Transverse colon (tissue), 4 donors: ENCODE results near the gene SIGMAR1. TPM values are rescaled to one million over a fixed set of nuclear protein-coding genes. Genes with fewer than 3 reads are reported as not detected.
A peak's percentile ranks its signal among the peaks of the same experiment; 100 is the strongest.

ENCODE experiments used
- DNase-seq: peaks from one replicate; pipeline ENCODE4 v3.0.0-alpha.2; 2019
- H3K27ac ChIP-seq, 4 donors: fragments of 200-600 bp; sonication (generic); 2 replicates each; pipeline ENCODE4 v1.5.1; 2016 to 2018; ENCODE audit warnings: inconsistent platforms in 4 of 4
- H3K27me3 ChIP-seq: fragments of 200-600 bp; sonication (generic); 2 replicates; pipeline ENCODE4 v1.5.1; 2017; ENCODE audit warnings: inconsistent platforms
- H3K36me3 ChIP-seq, 4 donors: fragments of 200-600 bp; sonication (generic); 2 replicates each; pipeline ENCODE4 v1.5.1; 2017 to 2019; ENCODE audit warnings: inconsistent platforms in 4 of 4
- H3K4me1 ChIP-seq, 4 donors: fragments of 200-600 bp; sonication (generic); 2 replicates each; pipeline ENCODE4 v1.5.1; 2017 to 2020; ENCODE audit warnings: inconsistent platforms in 4 of 4
- H3K4me3 ChIP-seq, 4 donors: fragments of 200-600 bp; sonication (generic); 1 replicate in 1 of 4; 2 replicates in 3 of 4; pipeline versions ENCODE4 v1.5.1 to v1.6.1; 2017 to 2019; ENCODE audit warnings: inconsistent platforms in 4 of 4
- H3K9me3 ChIP-seq, 2 donors: fragments of 200-600 bp; sonication (generic); 2 replicates each; pipeline ENCODE4 v1.5.1; 2017 to 2019; ENCODE audit warnings: inconsistent platforms in 2 of 2
- EP300 ChIP-seq: sonication (generic); formaldehyde crosslinking; IDR thresholded peaks from one replicate; pipeline ENCODE4 v1.6.1; 2017; ENCODE audit warnings: antibody characterized with exemption, low read depth
- POLR2A ChIP-seq: fragments of 450-650 bp; IDR thresholded peaks from one replicate; pipeline ENCODE4 v1.6.1; 2016; ENCODE audit warnings: antibody characterized with exemption, mild to moderate bottlenecking, moderate library complexity
- POLR2AphosphoS5 ChIP-seq, 3 donors: sonication (generic); formaldehyde crosslinking; IDR thresholded peaks; one replicate each; pipeline ENCODE4 v1.6.1; 2016; ENCODE audit warnings: antibody characterized with exemption in 3 of 3
- WGBS, 2 donors: methylation state at CpG; one replicate each; pipeline ENCODE4 v1.1.5; 2018; ENCODE audit warnings: low coverage in 1 of 2; 5-methylcytosine and 5-hydroxymethylcytosine counted together
- in situ Hi-C, 4 donors: fragments of 200-750 bp; cut with MboI; loops; one replicate each; pipeline versions ENCODE4 v1.15.0 to v1.15.1; 2017; ENCODE audit warnings: low sequenced_read_pairs in 3 of 4, low pct_ligation_motif_present in 1 of 4, low pct_unique_long_range_greater_than_20kb in 1 of 4
- intact Hi-C: fragments of 100-400 bp; cut with DNase I; formaldehyde crosslinking; loops from one replicate; pipeline ENCODE4 v1.15.1; 2023; ENCODE audit warnings: low total_unique reads
- total RNA-seq, 4 donors: library from RNA; depleted of rRNA; stranded (reverse); fragments of >200 nt; gene quantifications; one replicate each; pipeline ENCODE4 v1.1.0, GENCODE V29; 2016
- TF ChIP-seq, protein P1 (sequence below), 5 experiments: fragments of 200-600 bp in 3 of 5; fragments of 450-650 bp in 2 of 5; sonication (generic) in 3 of 5; IDR thresholded peaks; 1 replicate in 2 of 5; 2 replicates in 3 of 5; pipeline ENCODE4 v1.5.1; 2016 to 2017; ENCODE audit warnings: antibody characterized with exemption in 5 of 5, inconsistent platforms in 3 of 5, mild to moderate bottlenecking in 2 of 5, moderate library complexity in 1 of 5

SIGMAR1 gene
- total RNA-seq, 4 donors from 2014 or later: 45.6 to 102 (median 62.6) TPM

DNA sequence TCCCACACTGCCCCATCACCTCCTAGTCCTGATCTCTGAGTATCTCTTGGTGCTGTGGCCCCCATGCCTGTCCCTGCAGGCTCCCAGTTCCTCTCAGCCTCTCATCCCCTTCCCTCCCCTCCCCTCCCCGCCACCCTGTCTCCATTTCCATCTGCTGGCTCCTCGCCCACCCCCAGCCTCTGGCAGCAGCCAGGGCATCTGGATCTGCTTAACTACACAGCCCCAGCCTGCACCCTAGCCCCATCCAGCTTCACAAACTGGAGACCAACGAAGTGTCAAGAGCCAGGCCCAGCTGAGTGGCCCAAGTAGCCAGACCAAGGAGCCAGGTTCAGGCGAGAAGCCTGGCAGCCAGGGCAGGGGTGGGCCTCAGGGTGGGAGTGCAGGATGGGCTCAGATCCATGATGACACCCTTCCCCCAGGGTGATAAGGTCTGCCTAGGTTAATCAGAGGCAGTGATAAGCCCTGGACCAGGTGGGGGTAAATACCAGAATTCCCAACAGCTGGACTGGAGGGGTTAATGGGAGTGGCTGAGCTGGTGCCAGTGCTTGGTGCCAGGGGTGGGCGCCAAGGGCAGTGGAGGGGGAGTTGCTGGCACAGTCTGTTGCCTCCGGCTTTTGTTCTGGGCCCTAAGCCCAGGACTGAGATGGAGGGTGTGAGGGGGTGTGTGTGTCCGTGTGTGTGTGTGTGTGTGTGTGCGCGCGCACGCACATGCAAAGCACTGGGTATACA lies 16.9 kb upstream of the SIGMAR1 start:
- Histone ChIP-seq H3K4me1 (peaks cover 18 to 47% (median 39%) of the 10 kb centered on the region in 4 donors), H3K9me3 (no peaks in the 10 kb centered on the region), H3K36me3 (peaks cover 0 to 3% (median 1%) of the 10 kb centered on the region in 4 donors), H3K27me3 (no peaks in the 10 kb centered on the region), H3K4me3 (no peak overlapping the region), H3K27ac (peak overlapping the region; percentile 82 to 89 (median 86))
- WGBS, 2 donors: 55% methylated on average over 11 of the region's 11 CpGs; no CpG with 5 or more reads in 1 of the 2 donors
- peak; percentile 51 for DNase-seq
- TF ChIP-seq POLR2AphosphoS5 (IDR thresholded peaks at IDR 0.05): peak in 2 of 3 donors; percentile 30 to 47
- TF ChIP-seq, protein P1, sequence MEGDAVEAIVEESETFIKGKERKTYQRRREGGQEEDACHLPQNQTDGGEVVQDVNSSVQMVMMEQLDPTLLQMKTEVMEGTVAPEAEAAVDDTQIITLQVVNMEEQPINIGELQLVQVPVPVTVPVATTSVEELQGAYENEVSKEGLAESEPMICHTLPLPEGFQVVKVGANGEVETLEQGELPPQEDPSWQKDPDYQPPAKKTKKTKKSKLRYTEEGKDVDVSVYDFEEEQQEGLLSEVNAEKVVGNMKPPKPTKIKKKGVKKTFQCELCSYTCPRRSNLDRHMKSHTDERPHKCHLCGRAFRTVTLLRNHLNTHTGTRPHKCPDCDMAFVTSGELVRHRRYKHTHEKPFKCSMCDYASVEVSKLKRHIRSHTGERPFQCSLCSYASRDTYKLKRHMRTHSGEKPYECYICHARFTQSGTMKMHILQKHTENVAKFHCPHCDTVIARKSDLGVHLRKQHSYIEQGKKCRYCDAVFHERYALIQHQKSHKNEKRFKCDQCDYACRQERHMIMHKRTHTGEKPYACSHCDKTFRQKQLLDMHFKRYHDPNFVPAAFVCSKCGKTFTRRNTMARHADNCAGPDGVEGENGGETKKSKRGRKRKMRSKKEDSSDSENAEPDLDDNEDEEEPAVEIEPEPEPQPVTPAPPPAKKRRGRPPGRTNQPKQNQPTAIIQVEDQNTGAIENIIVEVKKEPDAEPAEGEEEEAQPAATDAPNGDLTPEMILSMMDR (IDR thresholded peaks at IDR 0.05): no peak
- peak; percentile 7 for TF ChIP-seq POLR2A
- in situ Hi-C loops (no loop called here), intact Hi-C loops (loop anchor here (10.0 kb wide), 1 partner anchor 430 kb away; no protein-coding TSS in a partner anchor)

DNA sequence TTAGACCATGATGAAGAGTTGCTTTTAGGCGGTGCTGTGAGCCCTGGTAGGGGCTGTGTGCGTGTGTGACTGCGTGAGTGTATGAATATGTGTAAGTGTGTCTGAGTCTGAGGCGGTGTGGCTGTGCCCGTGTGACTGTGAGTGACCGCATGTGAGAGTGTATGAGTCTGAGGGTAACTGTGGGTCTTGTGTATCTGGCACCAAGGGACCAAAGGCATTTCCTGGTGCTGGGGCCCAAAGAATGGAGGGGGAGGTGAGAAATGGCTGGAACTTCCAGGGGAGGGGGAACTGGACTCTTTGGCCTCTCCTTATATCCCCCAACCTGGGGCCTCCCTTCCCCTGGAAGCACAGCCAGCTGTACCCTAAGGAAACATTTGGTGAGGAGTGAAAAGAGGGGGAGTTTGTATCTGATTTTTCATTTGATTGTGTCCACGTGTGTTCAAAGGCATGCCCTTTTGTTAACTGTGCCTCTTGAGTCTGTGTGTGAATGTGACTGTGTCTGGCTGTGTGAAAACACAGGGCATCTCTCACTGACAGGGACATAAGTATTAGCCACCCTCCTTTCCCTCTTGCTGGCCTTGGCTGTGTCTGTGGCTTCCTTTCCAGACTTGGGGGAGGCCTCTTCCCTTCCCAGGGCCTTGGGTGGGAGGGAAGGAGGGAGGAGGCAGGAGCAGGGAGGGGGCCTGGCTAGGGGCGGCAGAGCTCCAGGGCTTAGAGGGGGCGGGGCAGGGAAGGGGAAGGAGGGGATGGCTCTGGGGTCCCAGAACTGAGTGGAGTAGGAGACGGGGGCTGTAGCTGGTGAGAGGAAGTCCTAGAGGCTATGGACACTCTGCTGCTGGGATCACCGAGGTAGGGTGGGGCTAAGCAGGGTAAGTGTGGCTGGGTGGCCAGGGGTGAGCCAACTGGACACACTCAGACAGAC lies 15.8 kb upstream of the SIGMAR1 start:
- Histone ChIP-seq H3K9me3 (no peaks in the 10 kb centered on the region), H3K27me3 (no peaks in the 10 kb centered on the region), H3K4me1 (peaks cover 18 to 45% (median 38%) of the 10 kb centered on the region in 4 donors), H3K4me3 (no peak overlapping the region), H3K27ac (peak overlapping the region; percentile 82 to 89 (median 86)), H3K36me3 (peaks cover 0 to 14% (median 4%) of the 10 kb centered on the region in 4 donors)
- TF ChIP-seq EP300: no peak
- intact Hi-C loops: loop anchor here (10.0 kb wide), 1 partner anchor 431 kb away; no protein-coding TSS in a partner anchor
- WGBS, 2 donors: 42 to 53% methylated on average over 5 to 11 of the region's 11 CpGs
- in situ Hi-C loops: no loop called here
- no peak for DNase-seq

DNA sequence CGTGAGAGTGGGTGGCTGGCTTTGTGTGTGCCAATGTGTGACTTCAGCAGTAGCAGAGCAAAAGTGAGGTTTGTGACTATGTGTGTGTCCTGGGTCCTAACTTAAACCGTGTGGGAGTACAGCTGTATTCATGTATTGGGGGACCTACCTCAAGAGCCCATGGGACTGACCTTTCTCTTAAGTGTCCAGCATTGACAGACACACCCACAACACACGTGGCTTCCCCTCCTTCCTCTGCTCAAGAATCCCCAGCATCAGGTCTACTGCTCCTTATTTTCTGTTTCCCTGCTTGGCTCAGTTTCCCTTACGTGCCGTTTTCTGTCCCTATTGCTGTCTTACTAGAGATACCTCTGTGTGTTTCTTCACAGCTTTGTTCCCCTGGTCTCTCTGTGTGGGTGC lies 15.0 kb upstream of the SIGMAR1 start:
- intact Hi-C loops (loop anchor here (10.0 kb wide), 1 partner anchor 432 kb away; no protein-coding TSS in a partner anchor), in situ Hi-C loops (no loop called here)
- Histone ChIP-seq H3K27ac (peak overlapping the region; percentile 82 to 89 (median 86)), H3K36me3 (peaks cover 0 to 14% (median 4%) of the 10 kb centered on the region in 4 donors), H3K4me1 (peaks cover 24 to 53% (median 43%) of the 10 kb centered on the region in 4 donors), H3K9me3 (no peaks in the 10 kb centered on the region), H3K4me3 (peak overlapping the region in 3 of 4 donors; percentile 11 to 36 (median 31)), H3K27me3 (no peaks in the 10 kb centered on the region)
- no peak for DNase-seq
- TF ChIP-seq EP300: no peak
- no peak for TF ChIP-seq POLR2A
- TF ChIP-seq, protein P1 (IDR thresholded peaks at IDR 0.05): no peak
- no peak for TF ChIP-seq POLR2AphosphoS5 (IDR thresholded peaks at IDR 0.05)
- WGBS, 2 donors: 24% methylated on average over 5 of the region's 5 CpGs; no CpG with 5 or more reads in 1 of the 2 donors

DNA sequence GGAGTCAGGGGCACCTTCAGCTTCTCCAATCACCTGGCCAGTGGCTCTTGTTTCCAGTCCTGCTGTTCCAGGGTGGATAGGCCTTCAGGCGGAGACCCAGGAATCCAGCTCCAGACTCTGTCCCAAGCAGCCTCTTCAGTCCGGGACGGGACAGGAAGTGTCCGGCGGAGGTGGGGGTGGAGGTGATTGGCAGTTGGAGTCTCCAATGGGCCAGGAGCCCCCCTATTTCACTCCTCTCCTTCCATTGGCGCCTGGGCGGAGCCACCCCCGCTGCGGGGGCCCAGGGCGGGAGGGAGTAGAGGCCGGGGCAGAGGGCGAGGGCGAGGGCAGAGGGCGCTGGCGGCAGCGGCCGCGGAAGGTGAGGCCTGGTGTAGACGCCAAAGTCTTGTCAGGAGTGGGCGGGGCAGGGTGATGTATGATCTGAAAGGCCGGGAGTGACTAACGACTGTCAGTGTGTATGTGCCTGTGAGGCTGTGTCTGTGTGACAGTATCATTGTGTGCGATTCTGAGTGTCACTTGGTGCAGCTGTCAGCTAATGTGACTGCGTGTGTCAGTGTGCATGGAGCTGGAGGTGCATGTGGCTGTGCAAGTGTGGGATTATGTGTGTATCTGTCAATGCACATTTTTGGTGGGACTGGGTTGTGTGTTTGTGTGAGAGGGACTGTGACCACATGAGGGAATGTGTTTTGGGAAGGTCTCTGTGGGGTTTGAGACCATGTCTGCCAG lies 14.5 kb upstream of the SIGMAR1 start, which contains the start of gene IL11RA:
IL11RA (plus strand) TSS at position 310 of the 726 bp plus-strand sequence. CDS start 3,033 bp downstream, outside the sequence.
- Histone ChIP-seq H3K9me3 (no peaks in the 10 kb centered on the region), H3K27ac (peak within 1 kb of the TSS; percentile 82 to 89 (median 86)), H3K4me3 (peak within 1 kb of the TSS; percentile 11 to 36 (median 24)), H3K27me3 (no peaks in the 10 kb centered on the region), H3K4me1 (peaks cover 29 to 58% (median 48%) of the 10 kb centered on the region in 4 donors), H3K36me3 (peaks cover 0 to 14% (median 4%) of the 10 kb centered on the region in 4 donors)
- intact Hi-C loops (loop anchor here (10.0 kb wide), 1 partner anchor 433 kb away; no protein-coding TSS in a partner anchor), in situ Hi-C loops (no loop called here)
- WGBS, 2 donors: 29% methylated on average over 20 of the region's 24 CpGs; no CpG with 5 or more reads in 1 of the 2 donors
- peak; percentile 40 to 72 (median 59) for TF ChIP-seq POLR2AphosphoS5 (IDR thresholded peaks at IDR 0.05)
- TF ChIP-seq EP300: no peak
- peak; percentile 61 for TF ChIP-seq POLR2A
- TF ChIP-seq, protein P1 (IDR thresholded peaks at IDR 0.05): no peak
- peak; percentile 90 for DNase-seq
